ENCODE data around the gene SH3GL2.

Gene SH3GL2

DNA sequence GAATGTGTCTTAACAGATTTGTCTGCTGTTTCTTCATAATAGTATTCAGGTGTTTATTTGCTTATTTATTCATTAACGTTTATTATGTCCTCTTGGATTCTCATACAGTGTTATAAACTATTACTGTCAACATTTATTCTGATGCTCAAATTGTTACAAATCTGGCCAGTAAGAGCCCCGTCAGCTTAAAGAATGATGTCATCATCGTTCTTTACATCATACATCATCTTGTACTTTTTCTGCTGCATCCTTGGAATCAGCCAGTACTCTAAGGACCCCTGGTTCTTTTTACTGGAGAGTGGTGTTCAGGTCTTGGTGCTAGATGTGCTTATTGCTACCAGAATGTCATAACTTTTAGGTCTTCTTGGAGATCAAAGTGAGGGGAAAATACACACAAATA is 86.6 kb downstream of the SH3GL2 start:
- FAIRE-seq: no peak

DNA sequence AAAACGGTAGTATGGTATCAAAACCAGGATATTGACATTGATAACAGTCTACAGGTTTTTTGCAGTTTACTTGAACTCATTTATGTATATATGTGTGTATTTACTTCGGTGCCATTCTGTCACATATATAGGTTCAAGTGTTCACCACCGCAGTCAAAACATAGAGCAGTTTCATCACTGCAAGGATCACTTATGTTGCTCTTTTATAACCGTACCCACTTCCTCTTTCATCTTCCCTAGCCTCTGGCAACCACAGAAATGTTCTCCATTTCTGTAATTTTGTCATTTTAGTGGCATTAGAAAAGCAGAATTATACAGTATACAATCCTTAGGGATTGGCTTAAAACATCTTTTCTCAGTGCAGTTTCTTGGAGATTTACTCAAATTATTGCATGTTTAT is 90.3 kb downstream of the SH3GL2 start:
- FAIRE-seq: no peak

DNA sequence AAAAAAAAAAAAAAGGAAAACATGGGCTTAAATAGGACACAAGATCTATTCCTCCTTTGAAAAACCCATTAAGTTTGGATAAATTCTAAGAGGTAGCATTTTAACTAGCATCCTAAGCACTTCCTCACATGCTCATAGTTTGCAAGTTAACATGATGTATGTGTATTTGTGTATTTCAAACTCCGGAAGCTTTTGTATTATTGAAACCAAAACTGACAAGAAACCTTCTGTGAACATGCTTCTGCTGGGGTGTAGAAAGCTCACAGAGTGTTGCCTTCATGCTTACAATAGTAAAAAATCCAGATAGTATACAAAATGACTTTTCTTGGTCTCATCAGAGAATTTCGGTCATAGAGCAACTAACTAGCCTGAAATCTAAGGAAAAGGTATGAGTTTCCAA is 103.8 kb downstream of the SH3GL2 start:
- FAIRE-seq: no peak

DNA sequence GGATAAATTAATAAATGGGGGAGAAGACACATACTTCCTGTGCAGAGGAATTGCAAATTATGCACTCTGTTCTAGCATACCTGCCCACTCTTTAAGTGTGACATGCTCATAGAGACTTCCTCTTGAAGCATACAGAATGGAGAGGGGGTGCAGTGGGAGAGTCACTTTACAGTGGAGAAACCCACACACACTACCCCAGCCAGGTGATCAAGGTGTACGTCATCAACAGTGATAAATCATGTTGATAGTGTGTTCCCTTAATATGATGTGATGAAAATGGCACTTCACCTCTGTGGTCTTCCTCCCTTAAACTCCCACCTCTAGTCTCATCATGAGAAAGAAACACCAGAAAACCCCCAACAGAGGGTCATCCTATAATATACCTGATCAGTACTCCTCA is 110.0 kb downstream of the SH3GL2 start:
- no peak for FAIRE-seq

DNA sequence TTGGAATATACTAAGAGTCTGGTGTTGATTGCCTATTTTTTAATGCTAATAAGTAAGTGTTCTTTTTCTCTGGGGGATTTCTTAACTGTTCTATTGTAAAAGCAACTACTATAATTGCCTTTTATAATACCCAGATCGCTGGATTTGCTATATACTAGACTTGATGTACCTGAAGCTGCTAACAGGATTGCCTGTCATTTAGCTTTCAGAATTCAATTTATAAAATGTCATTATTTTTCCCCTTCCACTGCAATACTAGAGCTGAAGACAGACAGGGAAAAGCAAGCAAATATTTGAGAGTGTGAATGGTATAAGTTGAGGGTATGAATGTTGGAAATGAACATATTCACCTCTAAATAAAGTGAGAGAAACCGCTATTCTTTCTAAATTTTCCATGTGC is 115.5 kb downstream of the SH3GL2 start:
- no peak for FAIRE-seq

DNA sequence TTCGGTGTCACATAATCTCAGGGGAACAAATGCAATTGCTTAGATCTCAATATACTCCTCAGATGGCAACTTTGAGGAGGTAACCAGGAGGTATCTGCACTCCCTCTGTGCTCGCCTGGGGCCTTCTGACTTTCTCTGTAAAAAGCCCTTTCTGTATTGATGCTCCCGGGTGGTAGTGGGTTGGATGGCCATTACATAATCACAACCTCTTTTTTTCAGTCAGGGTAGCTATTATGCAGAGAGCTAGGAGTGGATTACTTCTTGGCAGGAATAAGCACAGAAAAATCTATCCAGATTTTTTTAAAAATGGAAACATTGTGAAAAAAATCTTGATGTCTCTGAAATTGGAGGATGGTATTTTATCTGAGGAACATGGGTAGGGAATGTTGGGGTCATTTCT is 116.6 kb downstream of the SH3GL2 start:
- FAIRE-seq: no peak

DNA sequence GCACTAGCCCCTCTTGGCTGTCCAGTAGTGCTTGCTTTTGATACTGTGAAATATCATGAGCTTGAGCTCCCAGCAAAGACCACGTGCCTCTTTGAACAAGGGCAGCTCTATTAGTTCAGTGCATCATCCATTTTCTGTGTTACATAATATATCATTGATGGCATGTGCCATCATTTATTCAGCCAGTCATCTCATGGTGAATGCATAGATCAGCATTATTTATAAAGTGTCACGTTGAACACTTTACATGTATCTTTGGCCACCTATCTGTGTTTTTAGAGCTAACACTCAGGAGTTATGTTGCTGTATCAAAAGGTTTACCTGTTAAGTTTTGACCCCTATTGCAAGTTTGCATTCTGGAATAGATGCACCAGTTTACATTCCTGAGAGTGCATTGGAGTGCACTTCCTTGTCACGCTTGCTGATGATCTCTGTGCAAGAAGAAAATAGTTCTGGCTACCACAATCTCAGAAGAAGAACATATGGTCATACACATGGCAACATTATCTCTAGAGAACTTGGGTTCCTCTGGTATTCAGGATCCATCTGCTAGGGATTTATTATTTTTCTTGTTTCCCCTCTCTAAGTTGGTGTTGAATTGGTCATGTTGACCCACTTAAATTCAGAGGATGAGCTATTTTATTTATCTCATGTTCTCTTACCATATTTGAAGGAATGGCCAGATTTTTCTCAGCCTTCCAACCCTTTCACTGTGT is 120.9 kb downstream of the SH3GL2 start:
- FAIRE-seq: no peak

DNA sequence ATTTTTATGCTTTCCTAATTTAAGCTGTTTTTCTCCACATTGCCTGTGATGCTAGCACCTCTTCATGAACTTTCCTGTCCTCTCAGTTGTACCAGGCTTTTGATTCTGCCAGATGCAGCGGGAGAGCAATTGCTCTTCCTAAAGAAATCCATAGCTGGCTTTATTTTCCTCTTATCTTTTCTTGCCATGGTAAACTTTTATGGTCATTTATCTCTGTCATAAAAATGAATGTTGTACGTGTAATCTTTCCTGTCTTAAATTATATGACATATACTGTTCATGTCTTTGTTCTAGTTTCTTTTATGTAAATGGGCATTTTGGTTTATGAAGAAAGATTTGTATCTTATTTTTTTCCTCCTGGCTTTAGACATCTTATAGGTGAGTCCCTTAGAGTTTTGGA is 127.5 kb downstream of the SH3GL2 start:
- FAIRE-seq: no peak

DNA sequence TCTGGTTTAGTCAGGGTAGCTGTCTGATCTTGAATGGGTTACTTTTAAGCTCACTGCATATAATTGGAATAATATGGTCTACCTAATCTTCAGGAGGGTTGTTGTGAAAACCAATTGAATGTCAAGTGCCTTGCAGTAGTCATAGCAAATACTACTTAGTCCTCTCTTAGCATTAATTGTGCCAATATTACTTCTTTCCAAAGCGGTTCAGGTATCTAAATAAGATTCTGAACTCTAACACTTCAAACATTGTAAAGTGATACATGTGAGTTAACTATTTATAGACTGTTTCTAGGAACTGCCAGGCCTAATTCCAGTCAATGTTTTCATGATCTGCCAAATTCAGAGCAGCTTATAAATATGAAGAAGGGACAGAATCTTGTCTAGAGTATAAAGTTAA is 140.2 kb downstream of the SH3GL2 start:
- FAIRE-seq: no peak

DNA sequence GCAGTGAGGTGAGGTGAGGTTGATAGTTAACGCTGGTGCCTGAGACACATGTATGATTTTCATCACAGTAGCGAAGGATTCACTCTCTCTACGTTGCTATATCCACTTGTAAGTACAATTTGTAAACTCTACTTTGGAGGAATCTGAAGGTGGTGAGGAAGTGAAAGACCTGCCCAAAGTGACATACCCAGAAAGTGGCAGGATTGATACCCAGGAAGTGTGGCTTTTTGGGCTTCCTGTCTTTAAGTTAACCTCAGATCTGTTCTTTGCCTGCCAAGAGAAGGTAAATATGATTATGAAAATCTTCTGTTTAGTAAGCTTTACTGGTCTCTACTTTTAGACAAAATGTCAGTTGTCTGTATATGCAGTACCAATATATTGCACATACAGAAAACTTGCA is 143.1 kb downstream of the SH3GL2 start:
- FAIRE-seq: no peak

DNA sequence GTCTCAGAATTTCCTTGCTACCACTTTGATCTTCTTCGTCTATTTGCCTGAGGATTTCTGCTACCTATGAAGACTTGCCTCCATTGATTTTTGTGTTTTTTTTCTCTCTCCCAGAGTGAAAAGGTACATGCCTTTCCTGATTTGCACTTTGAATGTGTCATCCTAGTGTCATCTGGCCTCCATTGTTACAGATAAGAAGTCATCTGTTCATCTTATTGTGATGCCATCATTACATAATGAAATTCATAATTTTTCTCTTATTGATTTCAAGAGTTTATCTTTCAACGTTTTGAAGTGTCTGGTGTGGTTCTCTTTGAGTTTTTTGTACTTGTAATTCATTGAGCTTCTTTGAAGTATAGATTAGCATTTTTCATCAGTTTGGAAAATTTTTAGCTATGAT is 144.8 kb downstream of the SH3GL2 start:
- FAIRE-seq: no peak

DNA sequence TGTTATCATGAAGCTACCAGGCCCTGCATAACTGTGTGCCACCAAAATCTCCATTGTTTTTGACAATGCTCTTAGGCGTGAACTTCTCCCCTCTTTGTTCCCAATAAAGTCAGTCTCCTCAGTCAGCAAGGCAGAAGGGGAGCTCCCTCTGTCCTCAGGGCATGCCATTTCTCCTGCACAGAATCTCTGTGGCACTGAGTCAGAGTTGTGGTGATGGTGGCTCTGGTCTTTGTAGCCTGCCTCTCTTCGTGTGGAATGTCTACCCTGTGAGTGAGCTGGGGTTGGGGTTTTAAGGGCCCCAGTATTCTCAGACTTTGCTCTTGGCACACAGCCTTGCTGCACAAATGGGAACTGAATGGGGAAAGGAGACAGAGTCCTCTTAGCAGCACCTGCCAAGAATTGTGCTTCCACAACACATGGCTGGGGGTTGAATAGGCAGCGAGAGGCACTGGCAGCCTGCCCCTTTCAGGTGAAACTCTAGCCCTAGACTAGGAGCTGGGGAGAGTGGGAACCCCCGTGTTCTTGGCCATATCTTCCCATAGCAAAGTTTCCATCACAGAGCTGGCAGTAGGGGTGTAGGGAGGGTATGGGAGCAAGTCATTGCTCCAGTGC is 146.6 kb downstream of the SH3GL2 start:
- no peak for FAIRE-seq

DNA sequence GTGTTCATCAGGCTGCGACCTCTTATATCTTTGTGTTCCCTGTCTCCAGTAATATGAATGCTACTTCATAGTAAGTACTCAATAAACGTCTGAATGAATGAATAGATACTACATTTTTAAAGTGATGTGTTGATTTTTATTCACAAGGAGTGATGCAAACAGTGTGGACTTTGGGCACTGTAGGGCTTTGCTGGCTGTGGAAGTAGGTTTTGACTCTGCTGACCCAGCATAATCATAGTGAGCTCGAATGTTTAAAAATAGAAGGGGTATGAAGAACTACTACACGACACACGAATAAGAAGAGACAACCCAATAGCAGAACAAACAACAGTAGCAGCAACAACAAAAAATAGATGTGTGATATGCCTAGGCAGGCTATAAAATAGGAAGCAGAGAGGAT is 147.4 kb downstream of the SH3GL2 start:
- no peak for FAIRE-seq

DNA sequence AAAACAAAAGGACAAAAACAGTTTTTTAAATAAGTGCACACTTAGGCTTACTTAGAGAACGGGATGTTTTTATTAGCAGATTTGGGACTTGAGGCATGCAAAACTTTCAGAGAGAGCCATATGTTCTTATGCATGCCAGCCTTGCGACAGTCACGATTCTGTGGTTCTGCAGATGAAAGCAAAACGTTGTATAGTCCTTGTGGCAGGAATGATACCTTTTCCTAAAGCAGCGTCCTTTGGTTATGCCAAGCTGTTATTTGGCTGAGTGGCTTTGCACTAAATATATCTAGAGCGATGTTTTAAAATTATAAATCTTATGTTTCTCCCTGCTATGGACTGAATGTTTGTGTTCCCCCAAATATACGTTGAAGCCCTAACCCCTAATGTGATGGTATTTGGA is 152.0 kb downstream of the SH3GL2 start:
- no peak for FAIRE-seq

DNA sequence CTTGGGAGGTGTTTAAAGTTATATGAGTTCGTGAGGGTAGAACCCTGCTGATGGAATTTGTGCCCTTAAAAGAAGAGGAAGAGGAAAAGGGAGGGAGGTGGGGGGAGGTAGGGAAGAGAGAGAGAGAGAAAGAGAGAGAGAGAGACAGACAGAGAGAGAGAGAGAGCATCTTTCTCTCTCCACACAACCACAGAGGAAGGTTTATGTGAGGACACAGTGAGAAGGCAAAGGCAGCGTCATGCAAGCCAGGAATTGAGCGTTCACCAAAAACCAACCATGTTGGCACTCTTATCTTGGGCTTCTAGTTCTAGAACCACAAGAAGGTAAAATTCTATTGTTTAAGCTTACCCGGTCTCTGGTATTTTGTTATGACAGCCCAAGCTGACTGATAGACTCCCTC is 152.4 kb downstream of the SH3GL2 start:
- FAIRE-seq: no peak

DNA sequence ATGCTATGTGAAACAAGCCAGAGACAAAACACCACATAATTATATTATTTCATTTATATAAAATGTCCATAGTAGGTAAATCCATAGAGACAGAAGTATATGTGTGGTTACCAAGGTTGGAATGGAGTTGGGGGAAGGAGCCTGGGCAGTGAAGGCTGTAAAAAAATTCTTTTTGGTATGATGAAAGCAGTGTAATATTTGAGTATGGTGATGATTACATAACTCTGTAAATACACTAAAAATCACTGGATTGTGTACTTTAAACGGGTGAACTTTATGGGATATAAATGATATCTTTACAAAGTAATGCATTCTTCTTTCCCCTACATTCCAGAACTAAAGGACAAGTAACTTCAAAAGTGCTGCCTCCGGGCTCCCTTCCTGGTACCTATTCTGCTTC is 155.8 kb downstream of the SH3GL2 start:
- no peak for FAIRE-seq

DNA sequence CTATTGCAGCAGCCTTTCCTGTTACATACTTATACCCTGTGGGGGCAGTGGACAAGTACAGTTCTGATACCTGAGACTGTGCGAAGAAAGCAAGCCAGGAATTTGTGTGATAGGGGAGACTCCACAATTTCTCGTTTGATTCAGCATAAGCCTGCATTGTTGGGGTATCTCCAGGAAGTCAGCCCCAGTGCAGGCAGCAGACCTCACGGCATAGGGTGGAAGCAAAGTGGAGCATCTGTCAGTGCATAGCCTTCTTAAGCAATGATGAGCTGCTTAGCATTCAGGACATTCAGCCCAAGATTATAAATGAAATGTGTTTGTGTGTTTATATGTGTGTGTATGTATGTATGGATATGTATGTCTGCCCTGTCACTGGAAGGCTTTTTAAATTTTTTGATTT is 157.0 kb downstream of the SH3GL2 start:
- FAIRE-seq: no peak

DNA sequence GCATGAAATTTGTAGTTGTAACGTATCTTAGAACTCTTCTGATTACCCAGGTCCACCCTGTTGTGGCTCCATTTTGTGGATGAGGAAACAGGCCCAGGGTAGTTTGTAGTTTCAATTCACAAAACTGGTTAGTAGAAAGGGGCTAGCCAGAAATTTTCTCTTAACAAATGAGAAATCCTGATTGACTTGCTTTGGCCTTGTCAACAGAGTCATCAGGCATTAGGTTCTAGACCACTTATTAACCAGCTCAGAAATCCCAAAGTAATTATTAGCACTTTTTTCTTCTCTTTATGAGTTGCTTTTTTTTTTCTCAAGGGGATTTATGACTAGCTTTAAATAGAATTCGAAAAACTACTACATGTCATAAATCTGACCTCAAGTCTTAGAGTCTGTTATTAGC is 160.2 kb downstream of the SH3GL2 start:
- FAIRE-seq: no peak

DNA sequence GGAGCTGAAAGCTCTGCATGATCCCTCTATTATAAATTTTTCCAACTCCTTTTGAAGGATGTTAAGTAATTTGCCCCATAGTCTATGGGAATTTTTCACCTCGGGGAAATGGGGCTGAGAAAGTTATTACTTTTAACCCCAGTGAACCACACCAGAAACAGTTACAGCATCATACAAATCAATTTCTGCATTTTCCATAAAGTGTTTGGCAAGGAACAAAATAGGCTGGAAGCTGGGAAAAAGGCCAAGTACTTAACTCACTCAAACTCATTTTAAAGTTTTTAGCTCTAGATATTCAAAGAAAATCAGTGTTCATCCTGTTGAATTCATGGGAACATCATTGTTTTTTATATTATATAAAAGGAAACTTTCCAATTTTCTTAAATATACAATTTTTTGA is 160.9 kb downstream of the SH3GL2 start:
- FAIRE-seq: no peak

DNA sequence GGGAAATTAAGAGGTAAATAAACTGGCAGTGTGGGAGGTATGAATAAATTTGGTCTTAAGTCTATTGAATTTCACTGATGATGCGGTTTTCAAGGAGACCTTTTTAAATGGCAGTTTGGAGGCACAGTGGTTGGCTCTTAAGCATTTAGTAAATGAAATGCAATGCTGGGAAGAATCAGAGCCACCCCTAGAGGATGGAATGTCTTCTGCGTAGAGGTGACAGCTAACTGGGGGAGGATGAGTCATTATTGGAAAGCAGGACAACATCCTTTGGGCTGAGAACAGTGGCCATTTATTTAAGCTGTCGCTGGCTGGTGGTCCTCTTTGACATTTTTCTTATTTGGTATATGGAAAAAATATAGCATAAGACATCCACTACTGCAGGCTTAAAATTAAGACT is 163.2 kb downstream of the SH3GL2 start:
- no peak for FAIRE-seq

DNA sequence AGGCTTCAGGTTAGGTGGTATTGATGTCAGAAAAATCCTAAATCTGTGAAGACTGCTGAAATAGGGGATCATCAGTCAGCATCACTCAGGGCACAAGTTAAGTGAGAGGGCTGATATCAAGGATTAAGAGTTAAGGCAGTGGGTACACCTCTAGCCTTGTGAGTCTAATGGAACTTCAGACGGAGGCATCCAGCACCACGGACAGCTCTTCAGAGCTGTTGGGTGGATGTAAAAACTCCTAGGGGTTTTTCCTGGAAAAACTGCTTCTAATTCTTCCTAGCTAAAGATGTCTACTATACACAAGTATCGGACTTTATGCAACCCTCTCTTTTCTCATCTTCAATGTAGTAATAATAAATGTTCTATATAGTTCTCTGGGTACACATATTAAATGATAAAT is 165.9 kb downstream of the SH3GL2 start:
- no peak for FAIRE-seq

DNA sequence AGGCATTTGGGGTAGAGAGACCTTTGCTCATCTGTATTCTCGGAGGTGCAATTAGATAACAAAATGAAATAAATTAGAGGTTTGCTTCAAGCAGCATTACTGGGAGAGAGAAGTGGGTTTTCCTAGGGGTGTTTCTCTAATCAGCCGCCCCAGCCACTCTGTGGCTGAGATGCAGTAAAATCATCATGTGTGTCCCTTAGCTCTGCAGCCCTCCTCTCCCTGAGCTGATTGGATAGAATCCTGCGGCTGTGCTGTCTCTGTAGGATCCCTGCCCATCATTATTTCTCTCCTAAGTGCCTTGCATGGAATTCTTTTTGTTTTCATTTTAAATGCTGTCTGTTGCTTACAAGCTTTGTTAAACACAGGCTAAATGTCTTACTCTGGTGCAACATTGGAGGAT is 171.4 kb downstream of the SH3GL2 start:
- no peak for FAIRE-seq

DNA sequence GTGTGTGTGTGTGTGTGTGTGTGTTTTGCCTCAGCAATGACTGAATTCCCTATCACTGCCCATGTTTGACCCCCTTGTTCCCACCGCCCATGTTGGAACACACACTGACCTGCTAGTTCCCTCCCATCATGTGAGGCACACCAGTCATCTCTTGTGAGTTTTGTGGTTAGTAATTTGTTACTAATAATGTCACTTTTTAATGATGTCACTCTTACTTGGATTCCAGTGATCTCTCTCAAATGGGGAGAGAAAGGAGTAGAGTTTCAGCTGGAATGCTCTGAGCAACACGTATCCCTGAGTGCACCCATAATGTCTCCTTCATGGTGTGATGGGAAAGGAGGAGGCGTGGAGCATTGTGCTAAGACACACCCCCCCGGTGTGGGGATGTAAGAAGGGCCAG is 172.6 kb downstream of the SH3GL2 start:
- FAIRE-seq: no peak

DNA sequence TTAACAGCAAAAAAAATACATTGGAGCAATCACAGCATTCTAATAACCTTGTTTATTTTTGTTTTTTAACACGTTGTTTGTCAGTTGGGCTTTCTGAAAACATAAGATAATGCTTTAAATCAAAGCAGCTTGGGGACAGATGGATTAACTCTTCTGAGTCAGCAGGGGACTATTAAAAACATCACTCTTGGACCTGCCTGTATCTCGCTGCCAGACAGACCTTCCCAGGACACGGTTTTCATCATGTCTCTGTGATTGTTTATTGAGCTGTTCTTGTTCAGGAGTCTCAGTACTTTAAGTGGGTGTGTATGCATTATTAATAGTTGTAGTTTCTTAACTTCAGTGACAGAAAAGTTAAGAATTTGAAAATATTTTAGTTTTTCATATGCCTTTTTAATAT is 173.2 kb downstream of the SH3GL2 start:
- FAIRE-seq: no peak

DNA sequence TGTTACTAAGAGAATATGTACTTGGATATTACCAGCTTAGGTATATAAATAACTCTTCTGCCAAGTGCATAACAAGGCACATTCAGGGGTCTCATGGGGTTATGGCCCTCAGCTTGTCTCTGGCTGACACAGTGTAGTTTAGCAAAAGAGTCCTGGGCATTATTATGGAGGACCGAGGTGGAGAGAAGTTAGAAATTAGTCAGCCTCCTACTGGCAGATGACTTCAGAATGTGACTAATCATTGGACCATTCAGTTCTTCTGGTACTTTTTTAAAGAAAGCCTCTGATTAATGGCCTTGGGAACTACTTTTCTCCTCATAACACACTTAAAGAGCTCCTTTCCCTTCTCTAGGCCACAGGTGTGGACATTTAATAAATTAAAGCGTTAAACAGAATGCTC is 178.9 kb downstream of the SH3GL2 start:
- FAIRE-seq: no peak

All from endometrium (tissue), 2 donors.